Measurements from ENCODE around the gene HPS3.
A peak's percentile ranks its signal among the peaks of the same experiment; 100 is the strongest.

Gene HPS3

GRCh38 chr3:149122721-149123578, 6.5 kb upstream of the HPS3 start (continued):
- TF ChIP-seq, protein P1, sequence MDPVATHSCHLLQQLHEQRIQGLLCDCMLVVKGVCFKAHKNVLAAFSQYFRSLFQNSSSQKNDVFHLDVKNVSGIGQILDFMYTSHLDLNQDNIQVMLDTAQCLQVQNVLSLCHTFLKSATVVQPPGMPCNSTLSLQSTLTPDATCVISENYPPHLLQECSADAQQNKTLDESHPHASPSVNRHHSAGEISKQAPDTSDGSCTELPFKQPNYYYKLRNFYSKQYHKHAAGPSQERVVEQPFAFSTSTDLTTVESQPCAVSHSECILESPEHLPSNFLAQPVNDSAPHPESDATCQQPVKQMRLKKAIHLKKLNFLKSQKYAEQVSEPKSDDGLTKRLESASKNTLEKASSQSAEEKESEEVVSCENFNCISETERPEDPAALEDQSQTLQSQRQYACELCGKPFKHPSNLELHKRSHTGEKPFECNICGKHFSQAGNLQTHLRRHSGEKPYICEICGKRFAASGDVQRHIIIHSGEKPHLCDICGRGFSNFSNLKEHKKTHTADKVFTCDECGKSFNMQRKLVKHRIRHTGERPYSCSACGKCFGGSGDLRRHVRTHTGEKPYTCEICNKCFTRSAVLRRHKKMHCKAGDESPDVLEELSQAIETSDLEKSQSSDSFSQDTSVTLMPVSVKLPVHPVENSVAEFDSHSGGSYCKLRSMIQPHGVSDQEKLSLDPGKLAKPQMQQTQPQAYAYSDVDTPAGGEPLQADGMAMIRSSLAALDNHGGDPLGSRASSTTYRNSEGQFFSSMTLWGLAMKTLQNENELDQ (tag by site-specific recombination; IDR thresholded peaks at IDR 0.05; ENCODE audit: low read depth) = no peak
- TF ChIP-seq ZNF239 (tag by site-specific recombination; IDR thresholded peaks at IDR 0.05) (no peak), HOXD13 (CRISPR knock-in tag; IDR thresholded peaks at IDR 0.05; ENCODE audit: borderline replicate concordance) (no peak), ZNF701 (tag by site-specific recombination; IDR thresholded peaks at IDR 0.05) (no peak), ZXDB (tag by site-specific recombination; IDR thresholded peaks at IDR 0.05) (no peak), OVOL3 (tag by site-specific recombination; IDR thresholded peaks at IDR 0.05) (no peak), ZNF16 (tag by site-specific recombination; IDR thresholded peaks at IDR 0.05; ENCODE audit: low read depth) (no peak), RBAK (tag by site-specific recombination; IDR thresholded peaks at IDR 0.05) (no peak), SCRT2 (tag by site-specific recombination; IDR thresholded peaks at IDR 0.05) (no peak), ZNF596 (tag by site-specific recombination; IDR thresholded peaks at IDR 0.05) (no peak)
- TF ChIP-seq, protein P2, sequence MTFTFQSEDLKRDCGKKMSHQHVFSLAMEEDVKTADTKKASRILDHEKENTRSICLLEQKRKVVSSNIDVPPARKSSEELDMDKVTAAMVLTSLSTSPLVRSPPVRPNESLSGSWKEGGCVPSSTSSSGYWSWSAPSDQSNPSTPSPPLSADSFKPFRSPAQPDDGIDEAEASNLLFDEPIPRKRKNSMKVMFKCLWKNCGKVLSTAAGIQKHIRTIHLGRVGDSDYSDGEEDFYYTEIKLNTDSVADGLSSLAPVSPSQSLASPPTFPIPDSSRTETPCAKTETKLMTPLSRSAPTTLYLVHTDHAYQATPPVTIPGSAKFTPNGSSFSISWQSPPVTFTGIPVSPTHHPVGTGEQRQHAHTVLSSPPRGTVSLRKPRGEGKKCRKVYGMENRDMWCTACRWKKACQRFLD (tag by site-specific recombination; IDR thresholded peaks at IDR 0.05) = no peak
- TF ChIP-seq, protein P3, sequence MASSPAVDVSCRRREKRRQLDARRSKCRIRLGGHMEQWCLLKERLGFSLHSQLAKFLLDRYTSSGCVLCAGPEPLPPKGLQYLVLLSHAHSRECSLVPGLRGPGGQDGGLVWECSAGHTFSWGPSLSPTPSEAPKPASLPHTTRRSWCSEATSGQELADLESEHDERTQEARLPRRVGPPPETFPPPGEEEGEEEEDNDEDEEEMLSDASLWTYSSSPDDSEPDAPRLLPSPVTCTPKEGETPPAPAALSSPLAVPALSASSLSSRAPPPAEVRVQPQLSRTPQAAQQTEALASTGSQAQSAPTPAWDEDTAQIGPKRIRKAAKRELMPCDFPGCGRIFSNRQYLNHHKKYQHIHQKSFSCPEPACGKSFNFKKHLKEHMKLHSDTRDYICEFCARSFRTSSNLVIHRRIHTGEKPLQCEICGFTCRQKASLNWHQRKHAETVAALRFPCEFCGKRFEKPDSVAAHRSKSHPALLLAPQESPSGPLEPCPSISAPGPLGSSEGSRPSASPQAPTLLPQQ (tag by site-specific recombination; IDR thresholded peaks at IDR 0.05) = no peak

DNA sequence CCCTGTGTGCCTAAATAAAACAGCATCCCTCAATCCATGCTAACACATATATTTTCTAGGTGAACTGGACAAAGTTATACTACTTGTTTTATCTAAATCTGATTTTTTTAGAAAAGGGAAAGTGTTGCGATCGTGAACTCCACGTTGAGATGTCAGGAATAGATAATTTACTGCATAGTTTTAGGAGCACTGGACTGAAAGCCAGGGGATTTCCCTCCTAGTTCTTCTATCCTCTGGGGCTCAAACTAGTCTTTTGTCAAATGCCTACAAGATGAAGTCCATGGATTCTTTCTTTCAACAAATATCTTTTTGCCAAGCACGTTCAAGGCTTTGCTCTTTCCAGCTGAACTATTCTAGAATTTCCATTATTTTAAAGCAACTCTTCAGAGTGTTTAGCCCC, 617 bp upstream of the HPS3 start:
- no peak for TF ChIP-seq ZSCAN5A (tag by site-specific recombination; IDR thresholded peaks at IDR 0.05)
- TF ChIP-seq ZNF416 (tag by site-specific recombination; IDR thresholded peaks at IDR 0.05) = no peak
- no peak for TF ChIP-seq YY2 (tag by site-specific recombination; IDR thresholded peaks at IDR 0.05)
- TF ChIP-seq, protein P4, sequence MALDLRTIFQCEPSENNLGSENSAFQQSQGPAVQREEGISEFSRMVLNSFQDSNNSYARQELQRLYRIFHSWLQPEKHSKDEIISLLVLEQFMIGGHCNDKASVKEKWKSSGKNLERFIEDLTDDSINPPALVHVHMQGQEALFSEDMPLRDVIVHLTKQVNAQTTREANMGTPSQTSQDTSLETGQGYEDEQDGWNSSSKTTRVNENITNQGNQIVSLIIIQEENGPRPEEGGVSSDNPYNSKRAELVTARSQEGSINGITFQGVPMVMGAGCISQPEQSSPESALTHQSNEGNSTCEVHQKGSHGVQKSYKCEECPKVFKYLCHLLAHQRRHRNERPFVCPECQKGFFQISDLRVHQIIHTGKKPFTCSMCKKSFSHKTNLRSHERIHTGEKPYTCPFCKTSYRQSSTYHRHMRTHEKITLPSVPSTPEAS (tag by site-specific recombination; IDR thresholded peaks at IDR 0.05) = no peak
- no peak for TF ChIP-seq GLI2 (tag by site-specific recombination; IDR thresholded peaks at IDR 0.05; ENCODE audit: borderline replicate concordance, low read depth)
- no peak for TF ChIP-seq KLF1 (tag by site-specific recombination; IDR thresholded peaks at IDR 0.05)
- no peak for TF ChIP-seq ZNF10 (tag by site-specific recombination; IDR thresholded peaks at IDR 0.05)
- TF ChIP-seq ZNF350 (tag by site-specific recombination; IDR thresholded peaks at IDR 0.05) = no peak
- TF ChIP-seq ZBTB6 (tag by site-specific recombination; IDR thresholded peaks at IDR 0.05) = no peak
- TF ChIP-seq ZNF138 (tag by site-specific recombination; IDR thresholded peaks at IDR 0.05; ENCODE audit: borderline replicate concordance) = no peak
- no peak for TF ChIP-seq ZNF677 (tag by site-specific recombination; IDR thresholded peaks at IDR 0.05)
- TF ChIP-seq, protein P5, sequence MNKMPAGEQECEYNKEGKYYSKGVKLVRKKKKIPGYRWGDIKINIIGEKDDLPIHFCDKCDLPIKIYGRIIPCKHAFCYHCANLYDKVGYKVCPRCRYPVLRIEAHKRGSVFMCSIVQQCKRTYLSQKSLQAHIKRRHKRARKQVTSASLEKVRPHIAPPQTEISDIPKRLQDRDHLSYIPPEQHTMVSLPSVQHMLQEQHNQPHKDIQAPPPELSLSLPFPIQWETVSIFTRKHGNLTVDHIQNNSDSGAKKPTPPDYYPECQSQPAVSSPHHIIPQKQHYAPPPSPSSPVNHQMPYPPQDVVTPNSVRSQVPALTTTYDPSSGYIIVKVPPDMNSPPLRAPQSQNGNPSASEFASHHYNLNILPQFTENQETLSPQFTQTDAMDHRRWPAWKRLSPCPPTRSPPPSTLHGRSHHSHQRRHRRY (tag by site-specific recombination; IDR thresholded peaks at IDR 0.05) = no peak
- TF ChIP-seq BCL11B (tag by site-specific recombination; IDR thresholded peaks at IDR 0.05; ENCODE audit: low read depth) = no peak
- POLR2A ChIA-PET = interaction anchor here (0.9 to 1.8 kb wide), 2 partner anchors 51 to 136 kb away, joined by 3 to 4 read pairs; no protein-coding TSS in a partner anchor
- Histone ChIP-seq H3K4me3 (ENCODE audit: low read depth, low read length) (peak overlapping the region; percentile 99), H3K27ac (ENCODE audit: extremely low read depth, low read depth, low read length) (no peak overlapping the region), H3K36me3 (ENCODE audit: control insufficient read depth in 2 of 2, insufficient read depth in 1 of 2, low read length in 2 of 2) (no peaks in the 10 kb centered on the region), H3K9me3 (ENCODE audit: control insufficient read depth, insufficient read depth, low read depth, low read length) (no peaks in the 10 kb centered on the region), H3K4me1 (ENCODE audit: control insufficient read depth, insufficient read depth, low read length) (0 out of 2 replicates have a peak, but pooled peaks cover 1% of the 10 kb centered on the region)
- CTCF ChIA-PET = interaction anchor here (1.2 to 2.8 kb wide), 2 partner anchors 9 to 143 kb away, joined by 3 to 16 read pairs; no protein-coding TSS in a partner anchor
